Measurements from ENCODE around the gene KIAA0825.
A peak's percentile ranks its signal among the peaks of the same experiment; 100 is the strongest.

The KIAA0825 gene

GRCh38 chr5:94646758-94647157 lies 28.4 kb upstream of the KIAA0825 start:
- H3K9me3 ChIP-seq (ENCODE audit: control extremely low read depth in 1 of 5, control insufficient read depth in 4 of 5, insufficient read depth in 2 of 5, low read depth in 1 of 5, low read length in 4 of 5) = peaks cover 0 to 6% (median 2%) of the 10 kb centered on the region in 5 experiments
- H3K4me1 ChIP-seq (ENCODE audit: control extremely low read depth in 1 of 4, control insufficient read depth in 4 of 4, insufficient read depth in 4 of 4, low read length in 3 of 4) = no peaks in the 10 kb centered on the region
- no peaks in the 10 kb centered on the region for H3K27me3 ChIP-seq (replicated peaks in 2 of 5; ENCODE audit: control insufficient read depth in 4 of 5, insufficient read depth in 5 of 5, low read length in 4 of 5)
- POLR2A ChIA-PET = no interaction called here
- DNase-seq = no peak
- CTCF ChIA-PET = no interaction called here
- H3K36me3 ChIP-seq (ENCODE audit: control insufficient read depth in 4 of 4, insufficient read depth in 4 of 4, low read length in 3 of 4) = peaks cover 7 to 18% (median 16%) of the 10 kb centered on the region in 4 experiments
- H3K4me3 ChIP-seq (ENCODE audit: control insufficient read depth in 1 of 7, extremely low read depth in 1 of 7, insufficient read depth in 4 of 7, low read depth in 2 of 7, low read length in 6 of 7) = no peak overlapping the region
- no peak overlapping the region for H3K27ac ChIP-seq (ENCODE audit: insufficient read depth in 1 of 2, low read depth in 1 of 2, low read length in 2 of 2, poor library complexity in 1 of 2, severe bottlenecking in 2 of 2)

- ChIA-PET POLR2A (no interaction called here), CTCF (no interaction called here)
- Histone ChIP-seq H3K27ac (ENCODE audit: insufficient read depth in 1 of 2, low read depth in 1 of 2, low read length in 2 of 2, poor library complexity in 1 of 2, severe bottlenecking in 2 of 2) (no peak overlapping the region), H3K4me1 (ENCODE audit: control extremely low read depth in 1 of 4, control insufficient read depth in 4 of 4, insufficient read depth in 4 of 4, low read length in 3 of 4) (no peaks in the 10 kb centered on the region), H3K36me3 (ENCODE audit: control insufficient read depth in 4 of 4, insufficient read depth in 4 of 4, low read length in 3 of 4) (peaks cover 11 to 27% (median 19%) of the 10 kb centered on the region in 4 experiments), H3K27me3 (replicated peaks in 2 of 5; ENCODE audit: control insufficient read depth in 4 of 5, insufficient read depth in 5 of 5, low read length in 4 of 5) (no peaks in the 10 kb centered on the region), H3K9me3 (ENCODE audit: control extremely low read depth in 1 of 5, control insufficient read depth in 4 of 5, insufficient read depth in 2 of 5, low read depth in 1 of 5, low read length in 4 of 5) (peaks cover 0 to 22% (median 2%) of the 10 kb centered on the region in 5 experiments), H3K4me3 (ENCODE audit: control insufficient read depth in 1 of 7, extremely low read depth in 1 of 7, insufficient read depth in 4 of 7, low read depth in 2 of 7, low read length in 6 of 7) (no peak overlapping the region)
- 100% methylated on average over 3 of the region's 3 CpGs for WGBS (ENCODE audit: insufficient coverage)
- DNase-seq = no peak
Measured at GRCh38 chr5:94645053-94645452, 26.6 kb upstream of the KIAA0825 start.

GRCh38 chr5:94640176-94640575 lies 21.8 kb upstream of the KIAA0825 start:
- no peaks in the 10 kb centered on the region for H3K4me1 ChIP-seq (ENCODE audit: control extremely low read depth in 1 of 4, control insufficient read depth in 4 of 4, insufficient read depth in 4 of 4, low read length in 3 of 4)
- peak in 1 of 3 donors; percentile 14 for DNase-seq
- CTCF ChIA-PET = interaction anchor here (1.0 kb wide), 1 partner anchor 9 kb away, joined by 3 read pairs; no protein-coding TSS in a partner anchor
- WGBS (ENCODE audit: insufficient coverage) = no CpG with 5 or more reads among the region's 3 CpGs
- no peaks in the 10 kb centered on the region for H3K27me3 ChIP-seq (replicated peaks in 2 of 5; ENCODE audit: control insufficient read depth in 4 of 5, insufficient read depth in 5 of 5, low read length in 4 of 5)
- peaks cover 13 to 65% (median 15%) of the 10 kb centered on the region in 5 experiments for H3K9me3 ChIP-seq (ENCODE audit: control extremely low read depth in 1 of 5, control insufficient read depth in 4 of 5, insufficient read depth in 2 of 5, low read depth in 1 of 5, low read length in 4 of 5)
- H3K36me3 ChIP-seq (ENCODE audit: control insufficient read depth in 4 of 4, insufficient read depth in 4 of 4, low read length in 3 of 4) = peaks cover 16 to 61% (median 26%) of the 10 kb centered on the region in 4 experiments
- H3K27ac ChIP-seq (ENCODE audit: insufficient read depth in 1 of 2, low read depth in 1 of 2, low read length in 2 of 2, poor library complexity in 1 of 2, severe bottlenecking in 2 of 2) = no peak overlapping the region
- no peak overlapping the region for H3K4me3 ChIP-seq (ENCODE audit: control insufficient read depth in 1 of 7, extremely low read depth in 1 of 7, insufficient read depth in 4 of 7, low read depth in 2 of 7, low read length in 6 of 7)
- POLR2A ChIA-PET = no interaction called here

- POLR2A ChIA-PET = no interaction called here
- CTCF ChIA-PET = interaction anchor here (1.3 kb wide), 1 partner anchor 8 kb away, joined by 3 read pairs; no protein-coding TSS in a partner anchor
- Histone ChIP-seq H3K4me1 (ENCODE audit: control extremely low read depth in 1 of 4, control insufficient read depth in 4 of 4, insufficient read depth in 4 of 4, low read length in 3 of 4) (peaks cover 0 to 3% (median 0%) of the 10 kb centered on the region in 4 experiments), H3K4me3 (ENCODE audit: control insufficient read depth in 1 of 7, extremely low read depth in 1 of 7, insufficient read depth in 4 of 7, low read depth in 2 of 7, low read length in 6 of 7) (no peak overlapping the region), H3K36me3 (ENCODE audit: control insufficient read depth in 4 of 4, insufficient read depth in 4 of 4, low read length in 3 of 4) (peaks cover 17 to 56% (median 24%) of the 10 kb centered on the region in 4 experiments), H3K27me3 (replicated peaks in 2 of 5; ENCODE audit: control insufficient read depth in 4 of 5, insufficient read depth in 5 of 5, low read length in 4 of 5) (no peaks in the 10 kb centered on the region), H3K27ac (ENCODE audit: insufficient read depth in 1 of 2, low read depth in 1 of 2, low read length in 2 of 2, poor library complexity in 1 of 2, severe bottlenecking in 2 of 2) (no peak overlapping the region), H3K9me3 (ENCODE audit: control extremely low read depth in 1 of 5, control insufficient read depth in 4 of 5, insufficient read depth in 2 of 5, low read depth in 1 of 5, low read length in 4 of 5) (peaks cover 2 to 39% (median 4%) of the 10 kb centered on the region in 5 experiments)
- DNase-seq = no peak
- no CpG with 5 or more reads among the region's 2 CpGs for WGBS (ENCODE audit: insufficient coverage)
Measured at GRCh38 chr5:94632024-94632423, 13.6 kb upstream of the KIAA0825 start.

- no peak overlapping the region for H3K27ac ChIP-seq (ENCODE audit: insufficient read depth in 1 of 2, low read depth in 1 of 2, low read length in 2 of 2, poor library complexity in 1 of 2, severe bottlenecking in 2 of 2)
- peaks cover 0 to 14% (median 2%) of the 10 kb centered on the region in 5 experiments for H3K9me3 ChIP-seq (ENCODE audit: control extremely low read depth in 1 of 5, control insufficient read depth in 4 of 5, insufficient read depth in 2 of 5, low read depth in 1 of 5, low read length in 4 of 5)
- ChIA-PET CTCF (interaction anchor here (0.7 kb wide), 1 partner anchor 25 kb away, joined by 3 read pairs; no protein-coding TSS in a partner anchor), POLR2A (no interaction called here)
- no CpG with 5 or more reads among the region's 1 CpG for WGBS (ENCODE audit: insufficient coverage)
- no peaks in the 10 kb centered on the region for H3K27me3 ChIP-seq (replicated peaks in 2 of 5; ENCODE audit: control insufficient read depth in 4 of 5, insufficient read depth in 5 of 5, low read length in 4 of 5)
- no peak for DNase-seq
- peaks cover 0 to 3% (median 0%) of the 10 kb centered on the region in 4 experiments for H3K4me1 ChIP-seq (ENCODE audit: control extremely low read depth in 1 of 4, control insufficient read depth in 4 of 4, insufficient read depth in 4 of 4, low read length in 3 of 4)
- H3K4me3 ChIP-seq (ENCODE audit: control insufficient read depth in 1 of 7, extremely low read depth in 1 of 7, insufficient read depth in 4 of 7, low read depth in 2 of 7, low read length in 6 of 7) = no peak overlapping the region
- H3K36me3 ChIP-seq (ENCODE audit: control insufficient read depth in 4 of 4, insufficient read depth in 4 of 4, low read length in 3 of 4) = peaks cover 10 to 23% (median 18%) of the 10 kb centered on the region in 4 experiments
Measured at GRCh38 chr5:94627191-94627590, 8.8 kb upstream of the KIAA0825 start.

- CTCF ChIA-PET = no interaction called here
- no CpG with 5 or more reads among the region's 2 CpGs for WGBS (ENCODE audit: insufficient coverage)
- H3K9me3 ChIP-seq (ENCODE audit: control extremely low read depth in 1 of 5, control insufficient read depth in 4 of 5, insufficient read depth in 2 of 5, low read depth in 1 of 5, low read length in 4 of 5) = no peaks in the 10 kb centered on the region
- no peak overlapping the region for H3K27ac ChIP-seq (ENCODE audit: insufficient read depth in 1 of 2, low read depth in 1 of 2, low read length in 2 of 2, poor library complexity in 1 of 2, severe bottlenecking in 2 of 2)
- H3K36me3 ChIP-seq (ENCODE audit: control insufficient read depth in 4 of 4, insufficient read depth in 4 of 4, low read length in 3 of 4) = peaks cover 0 to 4% (median 0%) of the 10 kb centered on the region in 4 experiments
- H3K4me1 ChIP-seq (ENCODE audit: control extremely low read depth in 1 of 4, control insufficient read depth in 4 of 4, insufficient read depth in 4 of 4, low read length in 3 of 4) = peaks cover 5 to 14% (median 10%) of the 10 kb centered on the region in 4 experiments
- H3K27me3 ChIP-seq (replicated peaks in 2 of 5; ENCODE audit: control insufficient read depth in 4 of 5, insufficient read depth in 5 of 5, low read length in 4 of 5) = no peaks in the 10 kb centered on the region
- POLR2A ChIA-PET = no interaction called here
- no peak overlapping the region for H3K4me3 ChIP-seq (ENCODE audit: control insufficient read depth in 1 of 7, extremely low read depth in 1 of 7, insufficient read depth in 4 of 7, low read depth in 2 of 7, low read length in 6 of 7)
- DNase-seq = no peak
Measured at GRCh38 chr5:94623877-94624276, 5.5 kb upstream of the KIAA0825 start.

GRCh38 chr5:94623011-94623410 lies 4.6 kb upstream of the KIAA0825 start:
- Histone ChIP-seq H3K4me1 (ENCODE audit: control extremely low read depth in 1 of 4, control insufficient read depth in 4 of 4, insufficient read depth in 4 of 4, low read length in 3 of 4) (peaks cover 5 to 14% (median 10%) of the 10 kb centered on the region in 4 experiments), H3K4me3 (ENCODE audit: control insufficient read depth in 1 of 7, extremely low read depth in 1 of 7, insufficient read depth in 4 of 7, low read depth in 2 of 7, low read length in 6 of 7) (no peak overlapping the region), H3K9me3 (ENCODE audit: control extremely low read depth in 1 of 5, control insufficient read depth in 4 of 5, insufficient read depth in 2 of 5, low read depth in 1 of 5, low read length in 4 of 5) (no peaks in the 10 kb centered on the region), H3K27me3 (replicated peaks in 2 of 5; ENCODE audit: control insufficient read depth in 4 of 5, insufficient read depth in 5 of 5, low read length in 4 of 5) (no peaks in the 10 kb centered on the region), H3K36me3 (ENCODE audit: control insufficient read depth in 4 of 4, insufficient read depth in 4 of 4, low read length in 3 of 4) (no peaks in the 10 kb centered on the region), H3K27ac (ENCODE audit: insufficient read depth in 1 of 2, low read depth in 1 of 2, low read length in 2 of 2, poor library complexity in 1 of 2, severe bottlenecking in 2 of 2) (no peak overlapping the region)
- no peak for DNase-seq
- ChIA-PET CTCF (no interaction called here), POLR2A (no interaction called here)
